ENCODE results near the gene WDR37.

The WDR37 gene

GRCh38 chr10:1166101-1166827 is 110.1 kb downstream of the WDR37 start:
- TF ChIP-seq GATA1 (IDR thresholded peaks at IDR 0.05; ENCODE audit: low read depth, low read length), result no peak
- no peak for TF ChIP-seq POLR2A (IDR thresholded peaks at IDR 0.05; ENCODE audit: low read length)
- no peak for DNase-seq

- TF ChIP-seq POLR2A (IDR thresholded peaks at IDR 0.05; ENCODE audit: low read length) (no peak), GATA1 (IDR thresholded peaks at IDR 0.05; ENCODE audit: low read depth, low read length) (no peak)
- DNase-seq, result no peak
Observed at GRCh38 chr10:1166828-1167275, 110.7 kb downstream of the WDR37 start.

- no peak for TF ChIP-seq POLR2A (IDR thresholded peaks at IDR 0.05; ENCODE audit: low read length)
- no peak for TF ChIP-seq GATA1 (IDR thresholded peaks at IDR 0.05; ENCODE audit: low read depth, low read length)
- DNase-seq, result no peak
Observed at GRCh38 chr10:1168763-1169162, 112.6 kb downstream of the WDR37 start.

- no peak for DNase-seq
- no peak for TF ChIP-seq POLR2A (IDR thresholded peaks at IDR 0.05; ENCODE audit: low read length)
- TF ChIP-seq GATA1 (IDR thresholded peaks at IDR 0.05; ENCODE audit: low read depth, low read length), result no peak
Observed at GRCh38 chr10:1169186-1169885, 113.2 kb downstream of the WDR37 start.

GRCh38 chr10:1169981-1170866 is 114.0 kb downstream of the WDR37 start:
- TF ChIP-seq GATA1 (IDR thresholded peaks at IDR 0.05; ENCODE audit: low read depth, low read length) (no peak), POLR2A (IDR thresholded peaks at IDR 0.05; ENCODE audit: low read length) (no peak)
- no peak for DNase-seq

GRCh38 chr10:1170867-1171180 is 114.6 kb downstream of the WDR37 start:
- no peak for DNase-seq
- no peak for TF ChIP-seq GATA1 (IDR thresholded peaks at IDR 0.05; ENCODE audit: low read depth, low read length)
- no peak for TF ChIP-seq POLR2A (IDR thresholded peaks at IDR 0.05; ENCODE audit: low read length)

- TF ChIP-seq POLR2A (IDR thresholded peaks at IDR 0.05; ENCODE audit: low read length), result no peak
- TF ChIP-seq GATA1 (IDR thresholded peaks at IDR 0.05; ENCODE audit: low read depth, low read length), result no peak
- DNase-seq, result no peak
Observed at GRCh38 chr10:1171182-1171581, 115.0 kb downstream of the WDR37 start.

GRCh38 chr10:1171586-1171985 is 115.4 kb downstream of the WDR37 start:
- DNase-seq, result no peak
- no peak for TF ChIP-seq GATA1 (IDR thresholded peaks at IDR 0.05; ENCODE audit: low read depth, low read length)
- TF ChIP-seq POLR2A (IDR thresholded peaks at IDR 0.05; ENCODE audit: low read length), result no peak

GRCh38 chr10:1172256-1172984 is 116.2 kb downstream of the WDR37 start:
- DNase-seq, result no peak
- no peak for TF ChIP-seq GATA1 (IDR thresholded peaks at IDR 0.05; ENCODE audit: low read depth, low read length)

- no peak for DNase-seq
- TF ChIP-seq POLR2A (IDR thresholded peaks at IDR 0.05; ENCODE audit: low read length) (no peak), GATA1 (IDR thresholded peaks at IDR 0.05; ENCODE audit: low read depth, low read length) (no peak)
Observed at GRCh38 chr10:1173091-1173490, 116.9 kb downstream of the WDR37 start.

- TF ChIP-seq POLR2A (IDR thresholded peaks at IDR 0.05; ENCODE audit: low read length) (no peak), GATA1 (IDR thresholded peaks at IDR 0.05; ENCODE audit: low read depth, low read length) (no peak)
- no peak for DNase-seq
Observed at GRCh38 chr10:1174022-1174421, 117.8 kb downstream of the WDR37 start.

- DNase-seq, result no peak
- TF ChIP-seq GATA1 (IDR thresholded peaks at IDR 0.05; ENCODE audit: low read depth, low read length) (no peak), POLR2A (IDR thresholded peaks at IDR 0.05; ENCODE audit: low read length) (no peak)
Observed at GRCh38 chr10:1175956-1176565, 119.9 kb downstream of the WDR37 start.

- TF ChIP-seq POLR2A (IDR thresholded peaks at IDR 0.05; ENCODE audit: low read length) (no peak), GATA1 (IDR thresholded peaks at IDR 0.05; ENCODE audit: low read depth, low read length) (no peak)
- no peak for DNase-seq
Observed at GRCh38 chr10:1177936-1178335, 121.8 kb downstream of the WDR37 start.

Data from erythroblast (primary cell).